Measurements from ENCODE around the gene SCYGR3. TPM values are rescaled to one million over a fixed set of nuclear protein-coding genes. Genes with fewer than 3 reads are reported as not detected.

SCYGR3 gene
- total and polyA plus RNA-seq, 2 experiments from 2014 or later: not detected

- H3K4me3 ChIP-seq: no peak overlapping the region
- no peak overlapping the region for H3K27ac ChIP-seq (ENCODE audit: low read depth)
- H3K27me3 Mint-ChIP-seq (ENCODE audit: insufficient read depth, low read depth, poor library complexity): no peaks in the 10 kb centered on the region
- H2AFZ ChIP-seq: no peak overlapping the region
- no peaks in the 10 kb centered on the region for H3K79me2 ChIP-seq (replicated peaks; ENCODE audit: insufficient read depth)
- no peak overlapping the region for H3K27ac Mint-ChIP-seq
- H3K4me3 Mint-ChIP-seq: no peak overlapping the region
- ATAC-seq: no peak
- H3K9me2 ChIP-seq (ENCODE audit: insufficient read depth): no peaks in the 10 kb centered on the region
- H3K4me1 Mint-ChIP-seq: no peaks in the 10 kb centered on the region
- no peak overlapping the region for H3K4me2 ChIP-seq
- H4K20me1 ChIP-seq (replicated peaks; ENCODE audit: insufficient read depth): no peaks in the 10 kb centered on the region
- no peaks in the 10 kb centered on the region for H3K9me3 Mint-ChIP-seq
- no peak for DNase-seq (ENCODE audit: low spot score)
- no peaks in the 10 kb centered on the region for H3K4me1 ChIP-seq (ENCODE audit: insufficient read depth)
- TF ChIP-seq CTCF (conservative IDR thresholded peaks at IDR 0.05; ENCODE audit: low read depth in 2 of 2) (no peak), REST (IDR thresholded peaks at IDR 0.05; ENCODE audit: unreplicated experiment) (no peak)
- H3K36me3 ChIP-seq (ENCODE audit: insufficient read depth): no peaks in the 10 kb centered on the region
- no peaks in the 10 kb centered on the region for H3K36me3 Mint-ChIP-seq (ENCODE audit: low read depth)
- H3K27me3 ChIP-seq (ENCODE audit: insufficient read depth): no peaks in the 10 kb centered on the region
- no peaks in the 10 kb centered on the region for H3F3A ChIP-seq (replicated peaks; ENCODE audit: low read depth)
Observed at GRCh38 chr2:227654426-227654825, 39.8 kb upstream of the SCYGR3 start.

- Mint-ChIP-seq H3K9me3 (no peaks in the 10 kb centered on the region), H3K27ac (no peak overlapping the region)
- no peak for DNase-seq (ENCODE audit: low spot score)
- TF ChIP-seq ETS1 (IDR thresholded peaks at IDR 0.05) (no peak), REST (IDR thresholded peaks at IDR 0.05; ENCODE audit: unreplicated experiment) (no peak), EZH2 (IDR thresholded peaks at IDR 0.05; ENCODE audit: low read depth, unreplicated experiment) (no peak)
Observed at GRCh38 chr2:227653419-227653818, 38.8 kb upstream of the SCYGR3 start.

More at GRCh38 chr2:227653419-227653818, 38.8 kb upstream of the SCYGR3 start:
- H3K4me1 ChIP-seq (ENCODE audit: insufficient read depth): no peaks in the 10 kb centered on the region
- H3K27ac ChIP-seq (ENCODE audit: low read depth): no peak overlapping the region
- H3K4me1 Mint-ChIP-seq: no peaks in the 10 kb centered on the region
- H3F3A ChIP-seq (replicated peaks; ENCODE audit: low read depth): no peaks in the 10 kb centered on the region
- no peak overlapping the region for H3K4me2 ChIP-seq
- no peaks in the 10 kb centered on the region for H3K36me3 Mint-ChIP-seq (ENCODE audit: low read depth)
- H3K36me3 ChIP-seq (ENCODE audit: insufficient read depth): no peaks in the 10 kb centered on the region
- no peaks in the 10 kb centered on the region for H3K9me2 ChIP-seq (ENCODE audit: insufficient read depth)
- H2AFZ ChIP-seq: no peak overlapping the region
- ATAC-seq: no peak
- no peaks in the 10 kb centered on the region for H3K27me3 ChIP-seq (ENCODE audit: insufficient read depth)
- H3K4me3 ChIP-seq: no peak overlapping the region
- H4K20me1 ChIP-seq (replicated peaks; ENCODE audit: insufficient read depth): no peaks in the 10 kb centered on the region
- no peak overlapping the region for H3K4me3 Mint-ChIP-seq
- H3K27me3 Mint-ChIP-seq (ENCODE audit: insufficient read depth, low read depth, poor library complexity): no peaks in the 10 kb centered on the region
- H3K79me2 ChIP-seq (replicated peaks; ENCODE audit: insufficient read depth): no peaks in the 10 kb centered on the region

All from GM23338 (cell line).